HAP-1 (cell line): ENCODE measurements around the gene BRD7.
"Not testable (repeated sequence)": the region's sequence is repeated elsewhere in the genome, so short reads cannot be mapped to it uniquely, and the experiment has no call there.

Experiments
- DNase-seq, 2 experiments: peaks; one replicate each; pipeline ENCODE4 v3.0.0-alpha.2; 2016 to 2020; ENCODE audit warnings: low spot score in 2 of 2
- H3K27me3 ChIP-seq: fragments of 250-450 bp; sonication (Bioruptor Pico); 2 replicates; pipeline ENCODE4 v1.5.1; 2020; ENCODE audit warnings: low read depth, mild to moderate bottlenecking, moderate library complexity
- H3K36me3 ChIP-seq: fragments of 250-450 bp; sonication (Bioruptor Pico); replicated peaks from 2 replicates; pipeline ENCODE4 v1.5.1; 2020; ENCODE audit warnings: mild to moderate bottlenecking
- H3K4me1 ChIP-seq: fragments of 250-450 bp; sonication (Bioruptor Pico); 2 replicates; pipeline ENCODE4 v1.5.1; 2020; ENCODE audit warnings: mild to moderate bottlenecking
- H3K4me3 ChIP-seq: fragments of 250-450 bp; sonication (Bioruptor Pico); 2 replicates; pipeline ENCODE4 v1.5.1; 2020; ENCODE audit warnings: mild to moderate bottlenecking, moderate library complexity
- H3K9me3 ChIP-seq: fragments of 250-450 bp; sonication (Bioruptor Pico); 2 replicates; pipeline ENCODE4 v1.5.1; 2020; ENCODE audit warnings: mild to moderate bottlenecking, moderate library complexity
- in situ Hi-C: fragments of 300-500 bp; cut with MboI; formaldehyde crosslinking; loops from 3 replicates; pipeline ENCODE4 v1.14.3; 2020; ENCODE audit warnings: low sequenced_read_pairs, inconsistent platforms, mixed read lengths

BRD7 gene

GRCh38 chr16:50360033-50360778 is 8.6 kb downstream of the BRD7 start:
- Histone ChIP-seq H3K36me3 (peaks cover 73% of the 10 kb centered on the region), H3K27me3 (no peaks in the 10 kb centered on the region), H3K9me3 (no peaks in the 10 kb centered on the region), H3K4me1 (no peaks in the 10 kb centered on the region), H3K4me3 (no peak overlapping the region)
- DNase-seq: no peak
- in situ Hi-C loops: loop anchor here (25.0 kb wide), 1 partner anchor 452 kb away; no protein-coding TSS in a partner anchor

GRCh38 chr16:50359626-50360025 is 9.2 kb downstream of the BRD7 start:
- Histone ChIP-seq H3K4me1 (no peaks in the 10 kb centered on the region), H3K27me3 (no peaks in the 10 kb centered on the region), H3K9me3 (no peaks in the 10 kb centered on the region), H3K4me3 (no peak overlapping the region), H3K36me3 (peaks cover 68% of the 10 kb centered on the region)
- in situ Hi-C loops: loop anchor here (25.0 kb wide), 1 partner anchor 453 kb away; no protein-coding TSS in a partner anchor
- no peak for DNase-seq

- Histone ChIP-seq H3K27me3 (no peaks in the 10 kb centered on the region), H3K4me3 (no peak overlapping the region), H3K9me3 (no peaks in the 10 kb centered on the region), H3K4me1 (no peaks in the 10 kb centered on the region), H3K36me3 (peaks cover 65% of the 10 kb centered on the region)
- DNase-seq: peak in 1 of 2 experiments; percentile 51
- in situ Hi-C loops: loop anchor here (25.0 kb wide), 1 partner anchor 457 kb away; no protein-coding TSS in a partner anchor
Observed at GRCh38 chr16:50354629-50355456, 13.9 kb downstream of the BRD7 start.

GRCh38 chr16:50354082-50354481 is 14.7 kb downstream of the BRD7 start:
- no peaks in the 10 kb centered on the region for H3K4me1 ChIP-seq
- no peak overlapping the region for H3K4me3 ChIP-seq
- H3K9me3 ChIP-seq: no peaks in the 10 kb centered on the region
- no peak for DNase-seq
- in situ Hi-C loops: loop anchor here (25.0 kb wide), 1 partner anchor 458 kb away; no protein-coding TSS in a partner anchor
- peaks cover 65% of the 10 kb centered on the region for H3K36me3 ChIP-seq
- H3K27me3 ChIP-seq: no peaks in the 10 kb centered on the region

GRCh38 chr16:50351952-50352351 is 16.8 kb downstream of the BRD7 start:
- Histone ChIP-seq H3K4me1 (no peaks in the 10 kb centered on the region), H3K4me3 (no peak overlapping the region), H3K27me3 (no peaks in the 10 kb centered on the region), H3K9me3 (no peaks in the 10 kb centered on the region), H3K36me3 (peaks cover 58% of the 10 kb centered on the region)
- no peak for DNase-seq
- in situ Hi-C loops: loop anchor here (25.0 kb wide), 1 partner anchor 460 kb away; no protein-coding TSS in a partner anchor

GRCh38 chr16:50351116-50351515 is 17.7 kb downstream of the BRD7 start:
- Histone ChIP-seq H3K4me1 (no peaks in the 10 kb centered on the region), H3K9me3 (no peaks in the 10 kb centered on the region), H3K4me3 (no peak overlapping the region), H3K36me3 (peaks cover 60% of the 10 kb centered on the region), H3K27me3 (no peaks in the 10 kb centered on the region)
- in situ Hi-C loops: loop anchor here (25.0 kb wide), 1 partner anchor 461 kb away; no protein-coding TSS in a partner anchor
- DNase-seq: no peak

- in situ Hi-C loops, H3K4me3 ChIP-seq, H3K4me1 ChIP-seq, H3K9me3 ChIP-seq, H3K27me3 ChIP-seq, DNase-seq: not testable (repeated sequence)
- H3K36me3 ChIP-seq: peaks cover 34% of the 10 kb centered on the region
Observed at GRCh38 chr16:50345210-50345609, 23.6 kb downstream of the BRD7 start.

- DNase-seq, H3K4me1 ChIP-seq, in situ Hi-C loops, H3K9me3 ChIP-seq, H3K4me3 ChIP-seq, H3K27me3 ChIP-seq: not testable (repeated sequence)
- peaks cover 37% of the 10 kb centered on the region for H3K36me3 ChIP-seq
Observed at GRCh38 chr16:50343566-50343965, 25.2 kb downstream of the BRD7 start.

- Histone ChIP-seq H3K4me3 (no peak overlapping the region), H3K27me3 (no peaks in the 10 kb centered on the region), H3K9me3 (no peaks in the 10 kb centered on the region), H3K36me3 (peaks cover 29% of the 10 kb centered on the region), H3K4me1 (no peaks in the 10 kb centered on the region)
- no peak for DNase-seq
- in situ Hi-C loops: no loop called here
Observed at GRCh38 chr16:50340578-50340977, 28.2 kb downstream of the BRD7 start.

- in situ Hi-C loops: no loop called here
- Histone ChIP-seq H3K4me3 (no peak overlapping the region), H3K9me3 (no peaks in the 10 kb centered on the region), H3K4me1 (no peaks in the 10 kb centered on the region), H3K27me3 (no peaks in the 10 kb centered on the region), H3K36me3 (peaks cover 31% of the 10 kb centered on the region)
- no peak for DNase-seq
Observed at GRCh38 chr16:50338371-50339231, 30.2 kb downstream of the BRD7 start.

- H3K4me1 ChIP-seq: no peaks in the 10 kb centered on the region
- H3K4me3 ChIP-seq: no peak overlapping the region
- peaks cover 45% of the 10 kb centered on the region for H3K36me3 ChIP-seq
- H3K27me3 ChIP-seq: no peaks in the 10 kb centered on the region
- H3K9me3 ChIP-seq: no peaks in the 10 kb centered on the region
- in situ Hi-C loops: no loop called here
- no peak for DNase-seq
Observed at GRCh38 chr16:50336884-50337283, 31.9 kb downstream of the BRD7 start.

GRCh38 chr16:50335196-50335958 is 33.4 kb downstream of the BRD7 start:
- no peak overlapping the region for H3K4me3 ChIP-seq
- no peaks in the 10 kb centered on the region for H3K9me3 ChIP-seq
- H3K27me3 ChIP-seq: no peaks in the 10 kb centered on the region
- H3K4me1 ChIP-seq: no peaks in the 10 kb centered on the region
- no peak for DNase-seq
- peaks cover 48% of the 10 kb centered on the region for H3K36me3 ChIP-seq
- in situ Hi-C loops: no loop called here
